B cell (primary cell): Measurements from ENCODE around the gene HECTD1. TPM values are rescaled to one million over a fixed set of nuclear protein-coding genes. Genes with fewer than 3 reads are reported as not detected.

Experiments
- ATAC-seq: fragments of 200-7000 bp; cut with Tn5 transposase; one replicate; pipeline ENCODE4 v1.10.0; 2021; ENCODE audit warnings: low read depth, mild to moderate bottlenecking, moderate number of reproducible peaks, moderate library complexity
- CTCF ChIA-PET: fragments of 350-600 bp; sonication (Branson Sonifier 250); formaldehyde crosslinking; loops from one replicate; lab custom pipeline; 2021; ENCODE audit warnings: antibody characterized with exemption, inconsistent platforms; lab: Charles Lee
- POLR2A ChIA-PET: fragments of 350-600 bp; sonication (Branson Sonifier 250); formaldehyde crosslinking; loops from one replicate; lab custom pipeline; 2021; ENCODE audit warnings: antibody characterized with exemption; lab: Charles Lee
- DNase-seq: peaks from one replicate; pipeline ENCODE4 v3.0.0; 2013
- H2AFZ ChIP-seq: 2 replicates; pipeline ENCODE4 v1.6.1; 2012; ENCODE audit warnings: mild to moderate bottlenecking, low read depth, low read length; ENCODE audit not compliant: insufficient read depth, poor library complexity, severe bottlenecking
- H3K27ac ChIP-seq, 2 donors: 1 replicate in 1 of 2; 2 replicates in 1 of 2; pipeline ENCODE4 v1.5.1; 2012 to 2013; ENCODE audit warnings: low read length in 2 of 2, mild to moderate bottlenecking in 2 of 2, moderate library complexity in 1 of 2
- H3K27me3 ChIP-seq, 4 experiments: fragments of 200-600 bp in 1 of 4; sonication (generic) in 1 of 4; replicated peaks in 1 of 4; 1 replicate in 2 of 4; 2 replicates in 2 of 4; pipeline versions ENCODE4 v1.6.1 to v1.7.0; 2013 to 2016; ENCODE audit warnings: low read length in 3 of 4, mild to moderate bottlenecking in 2 of 4, mixed read lengths in 1 of 4, moderate library complexity in 1 of 4; ENCODE audit not compliant: insufficient read depth in 4 of 4, control insufficient read depth in 3 of 4; ENCODE audit errors: control extremely low read depth in 1 of 4
- H3K36me3 ChIP-seq, 2 experiments: replicated peaks in 1 of 2; 1 replicate in 1 of 2; 2 replicates in 1 of 2; pipeline versions ENCODE4 v1.6.1 to v1.7.1; 2013; ENCODE audit warnings: low read length in 1 of 2; ENCODE audit not compliant: insufficient read depth in 2 of 2, control insufficient read depth in 1 of 2; ENCODE audit errors: control extremely low read depth in 1 of 2, extremely low read depth in 1 of 2
- H3K4me1 ChIP-seq, 2 donors: fragments of 200-600 bp in 1 of 2; sonication (generic) in 1 of 2; 1 replicate in 1 of 2; 2 replicates in 1 of 2; pipeline versions ENCODE4 v1.5.1 to v1.6.1; 2013 to 2017; ENCODE audit warnings: low read length in 2 of 2; ENCODE audit not compliant: control insufficient read depth in 2 of 2, insufficient read depth in 2 of 2
- H3K4me2 ChIP-seq: replicated peaks from 2 replicates; pipeline ENCODE3; 2012; ENCODE audit warnings: mild to moderate bottlenecking, low read depth, low read length; ENCODE audit not compliant: poor library complexity, severe bottlenecking
- H3K4me3 ChIP-seq, 5 experiments: fragments of 200-600 bp in 1 of 5; sonication (generic) in 1 of 5; 1 replicate in 3 of 5; 2 replicates in 2 of 5; pipeline versions ENCODE4 v1.5.1 to v1.7.0; 2011 to 2016; ENCODE audit warnings: low read length in 4 of 5, mild to moderate bottlenecking in 4 of 5, low read depth in 2 of 5, control low read depth in 1 of 5, moderate library complexity in 1 of 5; ENCODE audit not compliant: insufficient read depth in 1 of 5; ENCODE audit errors: control extremely low read depth in 1 of 5, extremely low read depth in 1 of 5
- H3K79me2 ChIP-seq: fragments of 200-600 bp; sonication (generic); one replicate; pipeline ENCODE4 v1.6.0; 2016; ENCODE audit warnings: low read length; ENCODE audit not compliant: control insufficient read depth, insufficient read depth
- H3K9ac ChIP-seq: fragments of 200-600 bp; sonication (generic); 2 replicates; pipeline ENCODE4 v1.6.1; 2017; ENCODE audit warnings: mild to moderate bottlenecking, low read length, moderate library complexity
- H3K9me3 ChIP-seq, 3 donors: one replicate each; pipeline versions ENCODE4 v1.6.1 to v1.7.1; 2013; ENCODE audit warnings: low read length in 2 of 3; ENCODE audit not compliant: control insufficient read depth in 2 of 3, insufficient read depth in 1 of 3; ENCODE audit errors: control extremely low read depth in 1 of 3
- H4K20me1 ChIP-seq: 2 replicates; pipeline ENCODE4 v1.6.0; 2012; ENCODE audit warnings: mild to moderate bottlenecking, low read length; ENCODE audit not compliant: insufficient read depth, control insufficient read depth, poor library complexity, severe bottlenecking
- H3K27ac Mint-ChIP-seq: one replicate; pipeline ENCODE4 v1.8.0; 2021; ENCODE audit warnings: mixed read lengths
- H3K27me3 Mint-ChIP-seq: one replicate; pipeline ENCODE4 v1.8.0; 2021; ENCODE audit warnings: mixed read lengths
- H3K4me1 Mint-ChIP-seq: one replicate; pipeline ENCODE4 v1.8.0; 2021; ENCODE audit warnings: mixed read lengths
- H3K4me3 Mint-ChIP-seq: one replicate; pipeline ENCODE4 v1.8.0; 2021; ENCODE audit warnings: mixed read lengths
- H3K9me3 Mint-ChIP-seq: one replicate; pipeline ENCODE4 v1.8.0; 2022; ENCODE audit warnings: mixed read lengths; ENCODE audit not compliant: insufficient read depth
- EZH2 ChIP-seq: IDR thresholded peaks from 2 replicates; pipeline ENCODE4 v1.6.1; 2012; ENCODE audit warnings: borderline replicate concordance, low read depth, mild to moderate bottlenecking, moderate library complexity, low read length; ENCODE audit not compliant: insufficient read depth, poor library complexity, severe bottlenecking
- WGBS: methylation state at CpG from one replicate; pipeline ENCODE4 v1.1.5; 2013; ENCODE audit warnings: missing lambda C conversion rate; ENCODE audit not compliant: insufficient coverage; 5-methylcytosine and 5-hydroxymethylcytosine counted together
- intact Hi-C: fragments of 100-400 bp; cut with micrococcal nuclease; formaldehyde crosslinking; loops from one replicate; pipeline ENCODE4 v1.10.0; 2022
- polyA plus RNA-seq: library from polyadenylated mRNA; depleted of rRNA; stranded (reverse); fragments of >200 nt; gene quantifications from 2 replicates; pipeline ENCODE4 v1.2.3, GENCODE V29; 2012
- total RNA-seq, 2 donors: library from RNA; stranded (reverse); fragments of 120-200 nt in 1 of 2; gene quantifications; 1 replicate in 1 of 2; 2 replicates in 1 of 2; pipeline versions ENCODE4 v1.2.3 to v1.2.4, GENCODE V29; 2013 to 2022
- TF ChIP-seq, protein P1 (sequence below): fragments of 200-600 bp; IDR thresholded peaks from one replicate; pipeline ENCODE4 v1.8.0; 2022; ENCODE audit warnings: antibody characterized with exemption, mild to moderate bottlenecking

Gene HECTD1
- total and polyA plus RNA-seq, 2 donors (not counting 1 experiment from before 2014, with no cell fraction given) = 63.1 to 184 TPM

DNA sequence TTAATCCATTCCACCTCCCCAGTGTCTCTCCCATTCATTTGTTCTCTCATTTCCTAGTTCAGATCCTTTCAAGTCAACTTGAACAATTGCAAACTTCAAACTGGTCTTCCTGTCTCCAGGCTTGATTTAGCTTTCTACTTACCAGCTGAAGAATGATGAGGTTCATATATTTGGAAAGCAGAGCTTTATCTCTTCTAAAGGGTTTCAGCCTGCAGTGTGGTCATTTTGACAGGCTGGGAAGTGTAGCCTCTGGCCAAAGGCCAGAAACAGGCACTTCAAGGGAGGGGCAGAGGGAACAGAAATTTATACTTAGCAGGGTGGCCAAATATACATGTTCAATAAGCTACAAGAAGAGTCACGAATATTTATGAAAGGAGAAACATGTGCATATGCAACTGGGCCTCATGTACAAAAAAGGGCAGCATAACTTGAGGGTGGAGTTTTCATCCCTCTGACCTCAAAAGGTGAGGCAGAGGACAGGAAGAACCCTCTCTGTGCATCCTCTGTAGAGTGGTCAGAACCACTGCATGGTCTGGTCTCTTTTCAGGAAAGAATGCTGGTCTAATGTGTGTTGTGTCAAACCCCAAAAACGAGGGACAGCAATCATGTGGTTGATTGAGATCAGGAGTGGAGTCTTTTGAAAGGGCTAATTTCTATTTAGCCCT is 34.0 kb upstream of the HECTD1 start:
- H3K9me3 ChIP-seq = no peaks in the 10 kb centered on the region
- no peak for TF ChIP-seq EZH2
- TF ChIP-seq, protein P1, sequence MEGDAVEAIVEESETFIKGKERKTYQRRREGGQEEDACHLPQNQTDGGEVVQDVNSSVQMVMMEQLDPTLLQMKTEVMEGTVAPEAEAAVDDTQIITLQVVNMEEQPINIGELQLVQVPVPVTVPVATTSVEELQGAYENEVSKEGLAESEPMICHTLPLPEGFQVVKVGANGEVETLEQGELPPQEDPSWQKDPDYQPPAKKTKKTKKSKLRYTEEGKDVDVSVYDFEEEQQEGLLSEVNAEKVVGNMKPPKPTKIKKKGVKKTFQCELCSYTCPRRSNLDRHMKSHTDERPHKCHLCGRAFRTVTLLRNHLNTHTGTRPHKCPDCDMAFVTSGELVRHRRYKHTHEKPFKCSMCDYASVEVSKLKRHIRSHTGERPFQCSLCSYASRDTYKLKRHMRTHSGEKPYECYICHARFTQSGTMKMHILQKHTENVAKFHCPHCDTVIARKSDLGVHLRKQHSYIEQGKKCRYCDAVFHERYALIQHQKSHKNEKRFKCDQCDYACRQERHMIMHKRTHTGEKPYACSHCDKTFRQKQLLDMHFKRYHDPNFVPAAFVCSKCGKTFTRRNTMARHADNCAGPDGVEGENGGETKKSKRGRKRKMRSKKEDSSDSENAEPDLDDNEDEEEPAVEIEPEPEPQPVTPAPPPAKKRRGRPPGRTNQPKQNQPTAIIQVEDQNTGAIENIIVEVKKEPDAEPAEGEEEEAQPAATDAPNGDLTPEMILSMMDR = no peak
- POLR2A ChIA-PET = no interaction called here
- no peaks in the 10 kb centered on the region for H4K20me1 ChIP-seq
- H3K9me3 Mint-ChIP-seq = no peaks in the 10 kb centered on the region
- DNase-seq (no peak), ATAC-seq (no peak)
- no peaks in the 10 kb centered on the region for H3K36me3 ChIP-seq
- H3K4me2 ChIP-seq = no peak overlapping the region
- H3K4me1 ChIP-seq = no peaks in the 10 kb centered on the region
- CTCF ChIA-PET = no interaction called here
- H3K4me1 Mint-ChIP-seq = peaks cover 7% of the 10 kb centered on the region
- intact Hi-C loops = no loop called here
- 56% methylated on average over 1 of the region's 2 CpGs for WGBS
- no peak overlapping the region for H3K27ac Mint-ChIP-seq
- no peak overlapping the region for H2AFZ ChIP-seq
- no peak overlapping the region for H3K4me3 Mint-ChIP-seq
- no peaks in the 10 kb centered on the region for H3K79me2 ChIP-seq
- H3K27me3 ChIP-seq = no peaks in the 10 kb centered on the region
- no peak overlapping the region for H3K27ac ChIP-seq
- no peak overlapping the region for H3K9ac ChIP-seq
- H3K27me3 Mint-ChIP-seq = no peaks in the 10 kb centered on the region
- H3K4me3 ChIP-seq = no peak overlapping the region

DNA sequence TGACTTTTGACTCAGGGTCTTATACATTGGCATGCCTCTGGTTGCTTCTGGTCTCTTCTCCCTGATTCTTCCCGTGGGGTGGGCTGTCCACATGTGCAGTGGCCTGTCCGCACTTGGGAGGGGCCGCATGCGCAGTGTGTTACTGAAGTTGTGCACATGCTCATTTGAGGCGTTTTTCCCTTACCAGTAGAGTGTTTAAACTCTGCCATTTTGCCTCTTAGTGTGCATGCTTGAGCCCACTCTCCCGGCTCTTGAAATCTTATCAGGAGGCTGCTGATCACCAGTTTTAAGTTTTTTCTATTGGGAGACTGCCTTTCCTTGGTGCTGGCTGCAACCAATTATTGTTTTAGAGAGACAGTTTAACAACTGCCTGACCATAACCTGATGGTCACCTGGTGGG is 32.1 kb upstream of the HECTD1 start:
- H3K79me2 ChIP-seq = no peaks in the 10 kb centered on the region
- WGBS = 93% methylated on average over 4 of the region's 6 CpGs
- ChIA-PET CTCF (no interaction called here), POLR2A (no interaction called here)
- H3K4me2 ChIP-seq = no peak overlapping the region
- intact Hi-C loops = no loop called here
- no peaks in the 10 kb centered on the region for H3K9me3 ChIP-seq
- Mint-ChIP-seq H3K9me3 (no peaks in the 10 kb centered on the region), H3K27me3 (no peaks in the 10 kb centered on the region), H3K4me3 (no peak overlapping the region), H3K27ac (no peak overlapping the region), H3K4me1 (peaks cover 7% of the 10 kb centered on the region)
- no peaks in the 10 kb centered on the region for H3K27me3 ChIP-seq
- H2AFZ ChIP-seq = peak overlapping the region; percentile 38
- no peaks in the 10 kb centered on the region for H4K20me1 ChIP-seq
- DNase-seq (no peak), ATAC-seq (no peak)
- H3K27ac ChIP-seq = no peak overlapping the region
- H3K4me1 ChIP-seq = no peaks in the 10 kb centered on the region
- no peak overlapping the region for H3K4me3 ChIP-seq
- no peak overlapping the region for H3K9ac ChIP-seq
- H3K36me3 ChIP-seq = no peaks in the 10 kb centered on the region
- no peak for TF ChIP-seq EZH2
- TF ChIP-seq, protein P1 = no peak
